ENCODE results near the gene ALDH3A2.
"Not testable (repeated sequence)": the region's sequence is repeated elsewhere in the genome, so short reads cannot be mapped to it uniquely, and the experiment has no call there.

ALDH3A2 gene

GRCh38 chr17:19650826-19651225, 2.3 kb downstream of the ALDH3A2 start:
- DNase-seq (ENCODE audit: low read depth in 2 of 2, low spot score in 1 of 2) = no peak

DNA sequence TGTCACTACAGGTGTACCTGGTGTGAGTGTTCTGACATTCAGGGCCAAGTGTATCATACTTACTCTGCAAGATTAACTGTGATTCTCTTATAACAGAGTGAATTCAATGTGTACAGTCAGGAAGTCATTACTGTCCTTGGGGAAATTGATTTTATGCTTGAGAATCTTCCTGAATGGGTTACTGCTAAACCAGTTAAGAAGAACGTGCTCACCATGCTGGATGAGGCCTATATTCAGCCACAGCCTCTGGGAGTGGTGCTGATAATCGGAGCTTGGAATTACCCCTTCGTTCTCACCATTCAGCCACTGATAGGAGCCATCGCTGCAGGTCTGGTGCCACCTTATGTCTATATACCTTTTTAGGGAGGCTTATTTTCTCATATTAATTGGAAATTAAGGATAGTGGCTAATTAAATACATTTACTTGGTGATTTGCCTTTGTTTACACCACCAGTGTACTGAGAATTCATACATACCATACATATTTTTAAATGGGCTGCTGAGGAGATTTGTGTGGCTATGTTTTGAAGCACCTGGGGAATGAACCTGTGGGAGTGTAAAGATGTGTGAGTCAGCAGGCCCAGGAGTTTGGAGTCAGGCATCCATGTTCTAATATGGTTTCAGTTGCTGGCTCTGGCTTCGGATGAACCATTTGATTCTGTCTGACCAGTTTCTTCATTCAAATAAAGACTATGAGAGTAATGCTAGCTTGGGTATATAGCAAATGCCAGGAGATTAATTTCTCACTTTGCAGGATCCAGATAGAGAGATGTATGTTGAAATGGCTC, 3.1 kb downstream of the ALDH3A2 start:
- no peak for DNase-seq (ENCODE audit: low read depth in 2 of 2, low spot score in 1 of 2)

DNA sequence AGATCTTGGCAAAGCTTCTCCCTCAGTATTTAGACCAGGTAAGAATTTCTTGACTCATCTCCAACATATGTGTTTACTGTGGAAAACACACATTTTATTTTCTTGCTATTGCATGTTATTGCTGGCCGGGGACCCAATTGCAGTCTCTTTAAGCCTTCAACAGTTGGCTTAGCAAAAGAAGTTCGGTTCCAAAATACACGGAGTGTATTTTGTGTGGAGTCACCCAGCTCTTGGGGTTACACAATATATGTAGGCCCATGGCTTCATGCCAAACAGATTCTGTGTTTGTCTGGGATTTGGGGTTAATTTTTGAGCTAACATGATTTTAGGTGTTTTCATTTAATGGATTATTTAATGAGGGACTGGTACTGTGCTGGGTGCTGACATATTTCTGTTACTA, 4.0 kb downstream of the ALDH3A2 start:
- DNase-seq (ENCODE audit: low read depth in 2 of 2, low spot score in 1 of 2) = no peak

DNA sequence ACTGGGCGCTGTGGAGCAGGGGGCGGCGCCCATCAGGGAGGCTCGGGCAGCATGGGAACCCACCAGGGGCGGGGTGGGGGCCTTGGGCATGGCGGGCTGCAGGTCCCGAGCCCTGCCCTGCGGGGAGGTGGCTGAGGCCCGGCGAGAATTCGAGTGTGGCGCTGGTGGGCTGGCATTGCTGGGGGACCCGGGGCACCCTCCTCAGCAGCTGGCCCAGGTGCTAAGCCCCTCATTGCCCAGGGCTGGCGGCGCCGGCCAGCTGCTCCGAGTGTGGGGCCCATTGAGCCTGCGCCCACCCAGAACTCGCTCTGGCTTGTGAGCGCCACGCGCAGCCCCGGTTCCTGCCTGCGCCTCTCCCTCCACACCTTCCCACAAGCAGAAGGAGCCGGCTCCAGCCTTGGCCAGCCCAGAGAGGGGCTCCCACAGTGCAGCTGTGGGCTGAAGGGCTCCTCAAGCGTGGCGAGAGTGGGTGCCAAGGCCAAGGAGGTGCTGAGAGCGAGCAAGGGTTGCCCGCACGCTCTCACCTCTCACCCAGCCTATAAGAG, 5.9 kb downstream of the ALDH3A2 start:
- no peak for DNase-seq (ENCODE audit: low read depth in 2 of 2, low spot score in 1 of 2)

DNA sequence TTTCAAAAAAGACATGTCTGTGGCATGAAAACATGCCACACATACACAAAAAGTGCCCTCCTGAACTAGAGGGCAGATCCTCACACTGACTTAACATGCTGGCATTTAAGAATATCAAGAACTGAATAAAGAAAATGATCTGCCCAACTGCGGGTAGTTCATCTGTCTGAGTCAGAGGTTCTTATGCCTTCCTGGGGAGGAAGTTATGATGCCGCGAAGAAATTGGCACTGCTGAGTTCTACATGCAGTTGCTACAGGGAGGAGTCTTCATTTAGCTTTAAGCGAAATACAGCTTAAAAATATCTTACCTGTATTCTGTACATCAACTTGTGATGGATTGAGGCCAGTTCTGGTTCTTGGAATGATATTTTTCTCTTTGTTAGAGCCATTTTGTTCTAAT, 6.3 kb downstream of the ALDH3A2 start:
- no peak for DNase-seq (ENCODE audit: low read depth in 2 of 2, low spot score in 1 of 2)

GRCh38 chr17:19656336-19656735, 7.8 kb downstream of the ALDH3A2 start:
- no peak for DNase-seq (ENCODE audit: low read depth in 2 of 2, low spot score in 1 of 2)

DNA sequence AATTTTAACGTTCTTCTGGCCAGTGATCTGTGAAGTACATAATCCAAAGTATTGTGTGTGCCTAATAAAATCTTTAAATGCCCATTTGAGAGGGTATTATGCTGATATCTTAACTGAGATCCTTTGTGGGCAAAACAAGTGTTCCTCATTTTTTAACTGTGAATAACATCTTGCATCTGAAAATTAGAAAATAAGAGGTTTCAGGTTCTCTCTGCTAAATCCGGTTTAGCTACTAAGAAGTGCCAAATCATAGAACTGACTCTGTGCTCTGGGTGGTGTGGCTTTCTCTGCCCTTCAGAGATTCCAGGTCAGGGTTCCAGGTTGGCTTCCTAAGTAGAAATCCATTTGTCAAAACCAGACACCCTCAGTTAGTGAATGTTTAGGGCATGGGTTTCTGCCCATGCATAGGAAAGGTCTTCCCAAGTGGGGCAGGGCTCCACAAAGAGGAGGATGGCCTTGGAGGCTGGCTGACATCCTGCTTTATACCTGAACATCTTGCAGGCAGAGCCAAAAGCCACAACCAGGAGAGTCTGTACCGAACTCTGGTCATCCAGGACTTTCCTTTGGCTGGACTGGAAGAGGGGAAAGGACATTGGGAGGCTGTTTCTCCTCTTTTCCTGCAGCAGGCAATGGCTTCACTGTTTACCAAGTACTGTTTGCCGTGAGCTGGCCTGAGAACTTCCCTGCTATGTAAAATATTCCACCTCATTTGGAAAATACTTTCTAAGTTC, 8.5 kb downstream of the ALDH3A2 start:
- no peak for DNase-seq (ENCODE audit: low read depth in 2 of 2, low spot score in 1 of 2)

DNA sequence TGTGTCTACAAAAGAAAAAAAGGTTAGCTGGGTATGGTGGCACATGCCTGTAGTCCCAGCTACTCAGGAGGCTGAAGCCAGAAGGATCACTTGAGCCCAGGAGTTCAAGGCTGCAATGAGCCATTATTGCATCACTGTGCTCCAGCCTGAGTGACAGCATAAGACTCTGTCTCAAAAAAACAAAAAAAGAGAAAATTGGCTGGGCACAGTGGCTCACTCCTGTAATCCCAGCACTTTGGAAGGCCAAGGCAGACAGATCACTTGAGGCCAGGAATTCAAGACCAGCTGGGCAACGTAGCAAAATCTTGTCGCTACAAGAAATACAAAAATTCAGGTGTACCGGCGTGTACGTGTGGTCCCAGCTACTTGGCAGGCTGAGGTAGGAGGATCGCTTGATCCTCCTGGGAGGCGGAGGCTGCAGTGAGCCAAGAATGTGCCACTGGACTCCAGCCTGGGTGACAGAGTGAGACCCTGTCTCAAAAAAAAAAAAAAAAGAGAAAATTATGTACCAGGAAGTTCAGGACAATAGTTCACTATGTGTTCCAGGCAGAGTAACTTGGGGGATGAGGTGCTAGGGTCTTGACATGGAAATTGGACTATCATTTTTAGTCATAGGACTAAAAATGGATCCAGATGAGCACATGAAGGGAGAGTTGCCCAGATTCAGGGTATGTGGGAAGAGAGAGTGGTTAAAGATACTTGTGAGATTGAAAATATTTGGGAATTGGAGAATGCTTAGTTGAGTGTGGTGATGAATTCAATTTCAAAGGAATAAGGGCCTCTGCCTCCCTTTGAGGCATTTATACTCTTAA, 11.0 kb downstream of the ALDH3A2 start:
- DNase-seq (ENCODE audit: low read depth in 2 of 2, low spot score in 1 of 2) = no peak

- no peak for DNase-seq (ENCODE audit: low read depth in 2 of 2, low spot score in 1 of 2)
Measured at GRCh38 chr17:19660219-19660870, 11.8 kb downstream of the ALDH3A2 start.

DNA sequence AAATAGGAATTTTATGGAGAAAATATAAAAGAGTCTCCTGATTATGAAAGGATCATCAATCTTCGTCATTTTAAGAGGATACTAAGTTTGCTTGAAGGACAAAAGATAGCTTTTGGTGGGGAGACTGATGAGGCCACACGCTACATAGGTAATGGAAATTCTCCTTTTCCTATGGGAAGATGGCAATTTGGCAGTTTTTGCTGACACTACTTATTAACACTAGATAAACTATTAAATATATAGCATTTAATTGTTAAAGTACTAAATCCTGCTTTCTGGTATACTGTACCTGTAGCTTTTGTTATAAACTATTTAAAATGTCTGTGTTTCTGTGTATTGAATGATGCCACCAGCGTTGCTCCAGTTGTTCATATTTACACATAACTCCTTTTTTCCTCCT, 12.6 kb downstream of the ALDH3A2 start:
- no peak for DNase-seq (ENCODE audit: low read depth in 2 of 2, low spot score in 1 of 2)

DNA sequence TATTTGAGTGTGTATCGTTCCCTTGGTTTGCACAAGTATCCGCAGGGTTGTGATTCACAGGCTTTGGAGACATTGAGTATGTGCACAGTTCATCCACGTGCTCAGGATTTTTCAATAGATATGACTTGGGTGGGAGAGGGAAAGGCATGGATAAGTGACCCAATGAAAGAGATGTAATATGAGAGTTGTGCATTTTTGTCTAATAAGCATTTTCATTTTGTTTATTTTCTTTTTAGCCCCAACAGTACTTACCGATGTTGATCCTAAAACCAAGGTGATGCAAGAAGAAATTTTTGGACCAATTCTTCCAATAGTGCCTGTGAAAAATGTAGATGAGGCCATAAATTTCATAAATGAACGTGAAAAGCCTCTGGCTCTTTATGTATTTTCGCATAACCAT, 14.5 kb downstream of the ALDH3A2 start:
- no peak for DNase-seq (ENCODE audit: low read depth in 2 of 2, low spot score in 1 of 2)

DNA sequence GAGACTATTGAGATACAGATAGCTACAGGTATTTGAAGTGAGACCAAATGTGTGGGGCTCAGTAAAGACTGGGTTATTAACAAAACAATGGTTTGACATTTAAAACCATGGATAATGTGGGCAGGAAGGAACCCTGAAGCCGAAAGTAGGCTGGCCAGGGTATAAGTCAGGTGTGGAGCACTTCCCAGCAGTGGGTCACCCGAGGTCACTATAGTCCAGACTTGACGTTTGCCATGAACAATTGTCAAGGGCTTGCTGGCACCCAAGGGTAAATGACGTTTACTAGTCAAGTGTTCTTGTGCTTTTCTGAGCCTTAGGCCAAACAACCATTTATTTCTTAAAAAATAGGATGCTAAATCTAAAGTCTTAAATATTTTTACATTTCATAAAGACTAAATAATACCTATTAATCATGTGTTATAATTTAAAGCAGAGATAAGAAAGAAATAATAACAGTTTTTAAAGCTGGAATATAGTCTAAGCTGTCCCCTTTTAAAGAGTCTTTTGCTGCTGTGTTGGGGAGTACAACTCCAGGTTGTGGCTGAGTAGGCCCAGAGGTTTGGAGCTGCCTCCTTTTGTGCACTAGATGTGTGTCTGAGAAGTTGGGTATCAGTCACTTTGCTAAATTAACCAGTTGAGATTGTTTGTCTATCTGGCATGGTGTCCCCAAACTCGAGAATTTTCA, 15.7 kb downstream of the ALDH3A2 start:
- no peak for DNase-seq (ENCODE audit: low read depth in 2 of 2, low spot score in 1 of 2)

GRCh38 chr17:19664821-19665181, 16.2 kb downstream of the ALDH3A2 start:
- no peak for DNase-seq (ENCODE audit: low read depth in 2 of 2, low spot score in 1 of 2)

DNA sequence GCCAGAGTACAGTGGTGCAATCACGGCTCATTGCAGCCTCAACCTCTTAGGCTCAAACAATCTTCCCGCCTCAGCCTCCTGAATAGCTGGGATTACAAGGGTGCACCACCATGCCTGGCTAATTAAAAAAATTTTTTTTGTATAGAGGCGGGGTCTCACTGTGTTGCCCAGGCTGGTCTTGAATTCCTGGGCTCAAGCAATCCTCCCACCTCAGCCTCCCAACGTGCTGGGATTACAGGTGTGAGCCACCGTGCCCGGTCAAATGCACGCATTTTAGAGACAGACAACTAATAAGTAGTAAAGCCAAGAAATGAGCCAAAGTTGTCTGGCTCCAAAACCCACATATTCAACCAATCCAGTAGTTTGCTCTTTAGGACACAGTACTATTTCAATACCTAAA, 21.1 kb downstream of the ALDH3A2 start:
- not testable (repeated sequence) for DNase-seq (ENCODE audit: low read depth in 2 of 2, low spot score in 1 of 2)

- DNase-seq (ENCODE audit: low read depth in 2 of 2, low spot score in 1 of 2) = no peak
Measured at GRCh38 chr17:19670908-19671307, 22.4 kb downstream of the ALDH3A2 start.

DNA sequence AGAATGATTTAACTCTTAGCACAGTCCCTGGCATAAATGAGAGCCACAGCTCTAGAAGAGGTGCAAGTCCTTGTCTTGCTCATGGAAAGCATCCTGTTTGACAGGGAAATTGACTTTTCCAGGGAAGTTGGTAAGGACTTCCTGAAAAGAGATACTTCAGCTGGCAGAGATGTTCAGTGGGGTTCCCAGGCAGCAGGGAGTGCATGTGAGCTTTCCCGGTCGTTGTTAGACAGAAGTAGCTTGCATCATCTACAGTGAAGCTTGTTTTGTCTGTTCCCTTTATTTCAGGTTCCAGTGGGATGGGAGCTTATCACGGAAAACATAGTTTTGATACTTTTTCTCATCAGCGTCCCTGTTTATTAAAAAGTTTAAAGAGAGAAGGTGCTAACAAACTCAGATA, 22.9 kb downstream of the ALDH3A2 start:
- no peak for DNase-seq (ENCODE audit: low read depth in 2 of 2, low spot score in 1 of 2)

DNA sequence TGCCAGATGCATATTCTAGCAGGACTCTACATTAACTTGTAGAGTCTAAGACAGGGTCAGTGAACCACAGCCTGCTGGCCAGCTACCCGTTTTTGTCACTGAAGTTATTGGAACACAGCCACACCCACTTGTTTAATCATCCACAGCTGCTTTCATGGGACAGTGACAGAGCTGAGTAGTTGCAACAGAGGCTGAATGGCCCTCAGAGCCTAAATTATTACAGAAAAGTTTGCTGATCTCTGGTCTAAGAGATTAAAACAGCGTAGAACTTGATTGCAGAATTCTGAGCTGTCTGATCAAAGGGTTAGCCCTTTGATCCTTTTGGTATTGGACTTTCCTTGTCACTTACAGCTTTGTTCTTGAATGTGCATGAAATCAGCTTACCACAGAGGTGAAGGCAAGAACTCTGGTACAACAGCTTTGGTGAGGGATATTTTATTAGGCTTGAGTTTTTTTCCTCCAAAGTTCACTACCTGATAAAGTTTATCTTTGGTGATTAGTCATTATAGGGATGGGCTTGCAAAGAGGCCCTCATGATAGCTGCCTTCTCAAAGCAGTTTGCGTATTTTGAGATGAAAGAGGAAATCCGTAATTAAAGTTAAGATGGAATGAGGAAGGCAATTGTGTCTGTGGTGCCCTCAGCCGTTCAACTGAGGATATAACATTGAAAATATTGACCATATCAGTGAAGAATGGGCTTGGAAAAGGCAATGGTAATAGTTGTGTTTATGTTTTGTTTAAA, 23.6 kb downstream of the ALDH3A2 start:
- DNase-seq (ENCODE audit: low read depth in 2 of 2, low spot score in 1 of 2) = no peak

DNA sequence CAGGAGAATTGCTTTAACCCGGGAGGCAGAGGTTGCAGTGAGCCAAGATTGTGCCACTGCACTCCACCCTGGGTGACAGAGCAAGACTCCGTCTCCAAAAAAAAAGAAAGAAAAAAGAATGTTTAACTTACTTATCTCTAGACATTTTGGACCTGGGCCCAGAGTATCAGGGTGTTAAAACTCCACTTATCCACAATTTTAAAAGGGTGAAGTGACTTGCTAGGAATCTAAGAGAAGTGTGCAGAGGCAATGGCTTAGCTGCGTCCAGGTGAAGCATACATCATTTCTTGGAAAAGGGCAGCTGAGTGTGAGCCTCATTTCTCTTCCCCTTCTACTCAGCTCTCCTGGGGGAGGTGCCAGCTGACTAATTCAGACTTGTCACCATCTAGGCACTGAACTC, 25.1 kb downstream of the ALDH3A2 start:
- no peak for DNase-seq (ENCODE audit: low read depth in 2 of 2, low spot score in 1 of 2)

- DNase-seq (ENCODE audit: low read depth in 2 of 2, low spot score in 1 of 2) = no peak
Measured at GRCh38 chr17:19676896-19677295, 28.3 kb downstream of the ALDH3A2 start.
